HCT116 (cell line): ENCODE measurements around the gene MAP2K5. TPM values are rescaled to one million over a fixed set of nuclear protein-coding genes. Genes with fewer than 3 reads are reported as not detected.

Source experiments
- ATAC-seq: fragments of 200-7000 bp; cut with Tn5 transposase; 2 replicates; pipeline ENCODE4 v1.9.1; 2020; ENCODE audit warnings: mild to moderate bottlenecking, moderate library complexity
- BruUV-seq: library from RNA; stranded (reverse); fragments of 400-500 nt; replicated peaks from 2 replicates; lab custom pipeline; 2021; lab: Mats Ljungman, UMichigan
- CTCF ChIA-PET: fragments of 300-600 bp; sonication (Branson Sonifier 250); formaldehyde crosslinking; loops from one replicate; lab custom pipeline; 2021; ENCODE audit warnings: antibody characterized with exemption; lab: Charles Lee
- POLR2A ChIA-PET: fragments of 300-600, 350-600 bp; sonication (Branson Sonifier 250); formaldehyde crosslinking; loops from one replicate; lab custom pipeline; 2021; ENCODE audit warnings: antibody characterized with exemption; lab: Charles Lee
- RAD21 ChIA-PET, 2 experiments: fragments of 300-600 bp; sonication (Branson Sonifier 250); formaldehyde crosslinking; loops; one replicate each; lab custom pipeline; 2023; ENCODE audit warnings: low total read pairs in 2 of 2; ENCODE audit not compliant: uncharacterized antibody in 2 of 2, unreplicated experiment in 2 of 2, low non-redundant PET in 1 of 2; lab: Charles Lee
- DNase-seq: peaks from one replicate; pipeline ENCODE4 v3.0.0-alpha.2; 2010; ENCODE audit warnings: low read depth, low spot score
- H2AFZ ChIP-seq: fragments of 200-600 bp; shearing (Covaris generic), sonication (generic); 2 replicates; pipeline ENCODE4 v1.6.1; 2017; ENCODE audit warnings: low read depth, mixed run types, mixed read lengths, antibody characterized with exemption, low read length; ENCODE audit not compliant: poor library complexity, severe bottlenecking
- H3K27ac ChIP-seq: 2 replicates; pipeline ENCODE4 v1.5.1; 2012; ENCODE audit warnings: low read depth, low read length
- H3K27me3 ChIP-seq: fragments of 200-600 bp; sonication (generic); 2 replicates; pipeline ENCODE4 v1.6.1; 2016; ENCODE audit warnings: mixed run types, low read length, mixed read lengths; ENCODE audit not compliant: insufficient read depth
- H3K36me3 ChIP-seq, 2 experiments: fragments of 200-500 bp in 1 of 2; fragments of 200-600 bp in 1 of 2; sonication (Bioruptor generic) in 1 of 2; sonication (generic) in 1 of 2; 2 replicates each; pipeline versions ENCODE4 v1.5.1 to v1.6.1; 2014 to 2016; ENCODE audit warnings: low read length in 2 of 2, inconsistent platforms in 1 of 2, mixed read lengths in 1 of 2, mixed run types in 1 of 2; ENCODE audit not compliant: insufficient read depth in 2 of 2, control insufficient read depth in 1 of 2
- H3K4me1 ChIP-seq, 2 experiments: fragments of 200-600 bp in 1 of 2; sonication (generic) in 1 of 2; 2 replicates each; pipeline versions ENCODE4 v1.5.1 to v1.6.1; 2012 to 2017; ENCODE audit warnings: low read length in 2 of 2, inconsistent platforms in 1 of 2, mild to moderate bottlenecking in 1 of 2, mixed read lengths in 1 of 2, mixed run types in 1 of 2, moderate library complexity in 1 of 2; ENCODE audit not compliant: insufficient read depth in 2 of 2, control insufficient read depth in 1 of 2
- H3K4me2 ChIP-seq: fragments of 200-600 bp; sonication (generic); 2 replicates; pipeline ENCODE4 v1.6.1; 2017; ENCODE audit warnings: mixed run types, low read length, mixed read lengths
- H3K4me3 ChIP-seq, 2 experiments: fragments of 200-600 bp in 1 of 2; sonication (generic) in 1 of 2; replicated peaks in 1 of 2; 2 replicates each; pipeline ENCODE4 v1.5.1; 2011 to 2016; ENCODE audit warnings: low read length in 2 of 2, control low read depth in 1 of 2, low read depth in 1 of 2, mild to moderate bottlenecking in 1 of 2, mixed read lengths in 1 of 2, mixed run types in 1 of 2
- H3K79me2 ChIP-seq: fragments of 200-600 bp; sonication (generic); 2 replicates; pipeline ENCODE4 v1.6.1; 2017; ENCODE audit warnings: mild to moderate bottlenecking, mixed run types, low read length, moderate library complexity, mixed read lengths; ENCODE audit not compliant: insufficient read depth
- H3K9ac ChIP-seq: fragments of 200-600 bp; sonication (generic); 2 replicates; pipeline ENCODE4 v1.6.1; 2016; ENCODE audit warnings: low read length, mixed read lengths
- H3K9me2 ChIP-seq: fragments of 200-600 bp; sonication (generic), shearing (Covaris generic); 2 replicates; pipeline ENCODE4 v1.6.1; 2017; ENCODE audit warnings: mixed run types, mild to moderate bottlenecking, moderate library complexity; ENCODE audit not compliant: insufficient read depth
- H3K9me3 ChIP-seq, 2 experiments: fragments of 200-500 bp in 1 of 2; fragments of 200-600 bp in 1 of 2; sonication (Bioruptor generic) in 1 of 2; sonication (generic) in 1 of 2; 2 replicates each; pipeline ENCODE4 v1.6.1; 2014 to 2017; ENCODE audit warnings: low read length in 2 of 2, mixed read lengths in 2 of 2, inconsistent platforms in 1 of 2, low read depth in 1 of 2, mild to moderate bottlenecking in 1 of 2, mixed run types in 1 of 2, moderate library complexity in 1 of 2; ENCODE audit not compliant: control insufficient read depth in 1 of 2, insufficient read depth in 1 of 2
- H4K20me1 ChIP-seq: fragments of 200-600 bp; sonication (generic), shearing (Covaris generic); 2 replicates; pipeline ENCODE4 v1.6.1; 2017; ENCODE audit warnings: mixed run types, mild to moderate bottlenecking, moderate library complexity; ENCODE audit not compliant: insufficient read depth
- CBX3 ChIP-seq: IDR thresholded peaks from 2 replicates; pipeline ENCODE4 v1.6.1; 2012; ENCODE audit warnings: low read depth
- CEBPB ChIP-seq: IDR thresholded peaks from 2 replicates; pipeline ENCODE4 v1.6.1; 2012; ENCODE audit warnings: low read depth
- EGR1 ChIP-seq: IDR thresholded peaks from 2 replicates; pipeline ENCODE4 v1.6.1; 2012; ENCODE audit warnings: low read depth
- ELF1 ChIP-seq: IDR thresholded peaks from 2 replicates; pipeline ENCODE4 v1.6.1; 2012; ENCODE audit warnings: low read depth, borderline replicate concordance
- EZH2 ChIP-seq: fragments of 200-600 bp; sonication (generic); IDR thresholded peaks from 2 replicates; pipeline ENCODE4 v1.6.1; 2017; ENCODE audit warnings: antibody characterized with exemption, mixed run types
- EZH2phosphoT487 ChIP-seq: fragments of 200-600 bp; IDR thresholded peaks from 2 replicates; pipeline ENCODE4 v1.6.1; 2018; ENCODE audit warnings: antibody characterized with exemption, borderline replicate concordance
- FOSL1 ChIP-seq: IDR thresholded peaks from 2 replicates; pipeline ENCODE4 v1.6.1; 2012; ENCODE audit warnings: low read depth
- JUND ChIP-seq: IDR thresholded peaks from 2 replicates; pipeline ENCODE4 v1.6.1; 2012
- MAX ChIP-seq: IDR thresholded peaks from 2 replicates; pipeline ENCODE4 v1.6.1; 2012
- POLR2AphosphoS5 ChIP-seq: IDR thresholded peaks from 2 replicates; pipeline ENCODE4 v1.6.1; 2011; ENCODE audit warnings: mild to moderate bottlenecking, low read depth, low read length, moderate library complexity
- SIN3A ChIP-seq: IDR thresholded peaks from 2 replicates; pipeline ENCODE4 v1.6.1; 2012; ENCODE audit warnings: low read depth
- SP1 ChIP-seq: IDR thresholded peaks from 2 replicates; pipeline ENCODE4 v1.6.1; 2012; ENCODE audit warnings: low read depth
- SRF ChIP-seq: IDR thresholded peaks from 2 replicates; pipeline ENCODE4 v1.6.1; 2012; ENCODE audit warnings: low read depth
- TCF7L2 ChIP-seq: IDR thresholded peaks from 2 replicates; pipeline ENCODE4 v1.7.0; 2011; ENCODE audit warnings: borderline replicate concordance, inconsistent platforms; ENCODE audit not compliant: insufficient read depth, insufficient read length; ENCODE audit errors: extremely low read depth
- YY1 ChIP-seq: IDR thresholded peaks from 2 replicates; pipeline ENCODE4 v1.6.1; 2011; ENCODE audit warnings: low read length, low read depth, moderate library complexity, mild to moderate bottlenecking; ENCODE audit not compliant: insufficient replicate concordance; ENCODE audit errors: extremely low read depth
- ZFX ChIP-seq: fragments of 450-650 bp; IDR thresholded peaks from 2 replicates; pipeline ENCODE4 v1.6.1; 2017
- ZNF274 ChIP-seq: fragments of 200-500 bp; sonication (Bioruptor generic); IDR thresholded peaks from 2 replicates; pipeline ENCODE4 v1.6.1; 2014; ENCODE audit warnings: mild to moderate bottlenecking, low read depth, low read length, inconsistent platforms
- intact Hi-C: fragments of 100-400 bp; cut with micrococcal nuclease; formaldehyde crosslinking; loops from 2 replicates; pipeline ENCODE4 v1.10.0; 2022
- total RNA-seq: library from RNA; stranded (reverse); gene quantifications from one replicate; pipeline ENCODE4 v1.2.1, GENCODE V29; 2021; ENCODE audit not compliant: unreplicated experiment
- TF ChIP-seq, protein P1 (sequence below): IDR thresholded peaks from 2 replicates; pipeline ENCODE4 v1.6.1; 2012
- TF ChIP-seq, protein P2 (sequence below): IDR thresholded peaks from 2 replicates; pipeline ENCODE4 v1.6.1; 2012; ENCODE audit warnings: low read depth
- TF ChIP-seq, protein P3 (sequence below), 3 experiments: fragments of 200-600 bp in 1 of 3; sonication (generic) in 1 of 3; IDR thresholded peaks in 2 of 3; conservative IDR thresholded peaks in 1 of 3; 2 replicates each; pipeline ENCODE4 v1.5.1; 2012 to 2017; ENCODE audit warnings: low read depth in 2 of 3, low read length in 2 of 3, antibody characterized with exemption in 1 of 3, borderline replicate concordance in 1 of 3, control low read depth in 1 of 3, mild to moderate bottlenecking in 1 of 3, mixed read lengths in 1 of 3, mixed run types in 1 of 3, moderate library complexity in 1 of 3; ENCODE audit not compliant: insufficient read depth in 1 of 3

Gene MAP2K5
- total RNA-seq, 1 experiment from 2014 or later = 15.6 TPM

DNA sequence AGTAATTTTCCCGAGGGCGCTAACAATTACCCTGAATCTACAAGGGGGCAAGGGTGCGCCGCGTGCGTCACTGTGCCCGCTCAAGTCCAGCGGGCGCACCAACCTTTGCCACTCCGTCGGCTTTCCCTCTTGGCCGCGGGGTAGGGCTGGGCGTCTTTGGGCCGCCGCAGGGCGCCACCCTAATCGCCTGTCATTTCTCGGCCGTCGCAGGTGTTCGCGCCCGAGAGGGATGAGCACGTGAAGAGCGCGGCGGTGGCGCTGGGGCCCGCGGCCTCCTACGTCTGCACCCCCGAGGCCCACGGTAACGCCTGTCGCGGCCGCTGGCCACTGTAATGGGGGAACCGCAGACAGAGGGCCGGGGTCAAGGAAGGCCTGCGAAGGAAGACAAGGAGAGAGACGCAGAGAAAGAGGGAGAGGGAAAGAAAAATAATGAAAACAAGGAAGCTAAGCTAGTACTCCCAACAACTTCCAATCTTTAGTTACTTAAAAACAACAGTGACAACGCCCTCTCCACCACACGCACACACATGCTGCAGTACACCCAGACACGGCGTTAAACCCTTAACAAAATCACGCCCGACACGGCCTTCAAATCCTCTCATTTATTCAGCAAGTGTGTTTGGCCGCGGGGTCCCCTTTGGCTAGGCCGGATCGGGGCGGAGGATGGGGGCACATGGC is 286.6 kb downstream of the MAP2K5 start:
- H3K4me1 ChIP-seq = no peaks in the 10 kb centered on the region
- H3K79me2 ChIP-seq = no peaks in the 10 kb centered on the region
- ATAC-seq (no peak), DNase-seq (no peak)
- POLR2A ChIA-PET = no interaction called here
- no peaks in the 10 kb centered on the region for H4K20me1 ChIP-seq
- no peak overlapping the region for H3K9ac ChIP-seq
- RAD21 ChIA-PET = no interaction called here
- H3K36me3 ChIP-seq = no peaks in the 10 kb centered on the region
- H2AFZ ChIP-seq = no peak overlapping the region
- BruUV-seq = no TSS peak
- H3K9me2 ChIP-seq = no peaks in the 10 kb centered on the region
- CTCF ChIA-PET = no interaction called here
- no peak overlapping the region for H3K27ac ChIP-seq
- no peak overlapping the region for H3K4me3 ChIP-seq
- no peak overlapping the region for H3K4me2 ChIP-seq
- no peaks in the 10 kb centered on the region for H3K27me3 ChIP-seq
- TF ChIP-seq ZFX (no peak), SIN3A (no peak), ZNF274 (no peak), YY1 (no peak), EZH2phosphoT487 (no peak), SP1 (no peak), JUND (no peak), CEBPB (no peak), MAX (no peak), POLR2AphosphoS5 (no peak), SRF (no peak), FOSL1 (no peak), EGR1 (no peak), EZH2 (no peak), CBX3 (no peak), ELF1 (no peak), TCF7L2 (no peak)
- TF ChIP-seq, protein P1, sequence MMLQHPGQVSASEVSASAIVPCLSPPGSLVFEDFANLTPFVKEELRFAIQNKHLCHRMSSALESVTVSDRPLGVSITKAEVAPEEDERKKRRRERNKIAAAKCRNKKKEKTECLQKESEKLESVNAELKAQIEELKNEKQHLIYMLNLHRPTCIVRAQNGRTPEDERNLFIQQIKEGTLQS = no peak
- TF ChIP-seq, protein P2, sequence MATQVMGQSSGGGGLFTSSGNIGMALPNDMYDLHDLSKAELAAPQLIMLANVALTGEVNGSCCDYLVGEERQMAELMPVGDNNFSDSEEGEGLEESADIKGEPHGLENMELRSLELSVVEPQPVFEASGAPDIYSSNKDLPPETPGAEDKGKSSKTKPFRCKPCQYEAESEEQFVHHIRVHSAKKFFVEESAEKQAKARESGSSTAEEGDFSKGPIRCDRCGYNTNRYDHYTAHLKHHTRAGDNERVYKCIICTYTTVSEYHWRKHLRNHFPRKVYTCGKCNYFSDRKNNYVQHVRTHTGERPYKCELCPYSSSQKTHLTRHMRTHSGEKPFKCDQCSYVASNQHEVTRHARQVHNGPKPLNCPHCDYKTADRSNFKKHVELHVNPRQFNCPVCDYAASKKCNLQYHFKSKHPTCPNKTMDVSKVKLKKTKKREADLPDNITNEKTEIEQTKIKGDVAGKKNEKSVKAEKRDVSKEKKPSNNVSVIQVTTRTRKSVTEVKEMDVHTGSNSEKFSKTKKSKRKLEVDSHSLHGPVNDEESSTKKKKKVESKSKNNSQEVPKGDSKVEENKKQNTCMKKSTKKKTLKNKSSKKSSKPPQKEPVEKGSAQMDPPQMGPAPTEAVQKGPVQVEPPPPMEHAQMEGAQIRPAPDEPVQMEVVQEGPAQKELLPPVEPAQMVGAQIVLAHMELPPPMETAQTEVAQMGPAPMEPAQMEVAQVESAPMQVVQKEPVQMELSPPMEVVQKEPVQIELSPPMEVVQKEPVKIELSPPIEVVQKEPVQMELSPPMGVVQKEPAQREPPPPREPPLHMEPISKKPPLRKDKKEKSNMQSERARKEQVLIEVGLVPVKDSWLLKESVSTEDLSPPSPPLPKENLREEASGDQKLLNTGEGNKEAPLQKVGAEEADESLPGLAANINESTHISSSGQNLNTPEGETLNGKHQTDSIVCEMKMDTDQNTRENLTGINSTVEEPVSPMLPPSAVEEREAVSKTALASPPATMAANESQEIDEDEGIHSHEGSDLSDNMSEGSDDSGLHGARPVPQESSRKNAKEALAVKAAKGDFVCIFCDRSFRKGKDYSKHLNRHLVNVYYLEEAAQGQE = no peak
- TF ChIP-seq, protein P3, sequence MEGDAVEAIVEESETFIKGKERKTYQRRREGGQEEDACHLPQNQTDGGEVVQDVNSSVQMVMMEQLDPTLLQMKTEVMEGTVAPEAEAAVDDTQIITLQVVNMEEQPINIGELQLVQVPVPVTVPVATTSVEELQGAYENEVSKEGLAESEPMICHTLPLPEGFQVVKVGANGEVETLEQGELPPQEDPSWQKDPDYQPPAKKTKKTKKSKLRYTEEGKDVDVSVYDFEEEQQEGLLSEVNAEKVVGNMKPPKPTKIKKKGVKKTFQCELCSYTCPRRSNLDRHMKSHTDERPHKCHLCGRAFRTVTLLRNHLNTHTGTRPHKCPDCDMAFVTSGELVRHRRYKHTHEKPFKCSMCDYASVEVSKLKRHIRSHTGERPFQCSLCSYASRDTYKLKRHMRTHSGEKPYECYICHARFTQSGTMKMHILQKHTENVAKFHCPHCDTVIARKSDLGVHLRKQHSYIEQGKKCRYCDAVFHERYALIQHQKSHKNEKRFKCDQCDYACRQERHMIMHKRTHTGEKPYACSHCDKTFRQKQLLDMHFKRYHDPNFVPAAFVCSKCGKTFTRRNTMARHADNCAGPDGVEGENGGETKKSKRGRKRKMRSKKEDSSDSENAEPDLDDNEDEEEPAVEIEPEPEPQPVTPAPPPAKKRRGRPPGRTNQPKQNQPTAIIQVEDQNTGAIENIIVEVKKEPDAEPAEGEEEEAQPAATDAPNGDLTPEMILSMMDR (IDR thresholded peaks at IDR 0.05 in 2 of 3, conservative IDR thresholded peaks at IDR 0.05 in 1 of 3; ENCODE audit: borderline replicate concordance in 1 of 3, insufficient read depth in 1 of 3, low read depth in 2 of 3, low read length in 2 of 3) = no peak
- no peaks in the 10 kb centered on the region for H3K9me3 ChIP-seq
- intact Hi-C loops = no loop called here
